ENCODE results near the gene SLC52A3. TPM values are rescaled to one million over a fixed set of nuclear protein-coding genes. Genes with fewer than 3 reads are reported as not detected.

SLC52A3 gene
- total RNA-seq (2022; extraction: Qiagen RNA extraction; ENCODE audit: low read depth), result 0.34 to 0.78 TPM (median 0.51 TPM) in 5 replicates

GRCh38 chr20:768426-768978 lies at the start of gene SLC52A3:
Gene SLC52A3 (minus strand): TSS chr20:768500. CDS start chr20:765774, 2,726 bp downstream.

Other genes with a start within 250 kb of the SLC52A3 start
- 128 to 210 TPM (median 151 TPM) in 5 replicates for gene CSNK2A1, start 224.7 kb downstream of the SLC52A3 start, total RNA-seq (2022; extraction: Qiagen RNA extraction; ENCODE audit: low read depth)
- not detected in 5 replicates for gene TCF15, start 158.2 kb downstream of the SLC52A3 start, total RNA-seq (2022; extraction: Qiagen RNA extraction; ENCODE audit: low read depth)
- 219 to 282 TPM (median 228 TPM) in 5 replicates for gene SRXN1, start 115.3 kb downstream of the SLC52A3 start, total RNA-seq (2022; extraction: Qiagen RNA extraction; ENCODE audit: low read depth)
- not detected in 5 replicates for gene SCRT2, start 92.7 kb downstream of the SLC52A3 start, total RNA-seq (2022; extraction: Qiagen RNA extraction; ENCODE audit: low read depth)
- gene FAM110A, start 65.2 kb upstream of the SLC52A3 start, total RNA-seq (2022; extraction: Qiagen RNA extraction; ENCODE audit: low read depth), result 4.3 to 12.4 TPM (median 11.4 TPM) in 5 replicates
- 0.04 to 0.06 TPM in 2 of 5 replicates, not detected in the others for gene ANGPT4, start 147.8 kb upstream of the SLC52A3 start, total RNA-seq (2022; extraction: Qiagen RNA extraction; ENCODE audit: low read depth)
- not detected in 5 replicates for gene RSPO4, start 233.8 kb upstream of the SLC52A3 start, total RNA-seq (2022; extraction: Qiagen RNA extraction; ENCODE audit: low read depth)